ENCODE data around the gene TBX4.

- TF ChIP-seq CEBPB (IDR thresholded peaks at IDR 0.05): no peak
- TF ChIP-seq EP300 (IDR thresholded peaks at IDR 0.05): no peak
- no peak for TF ChIP-seq RFX5 (IDR thresholded peaks at IDR 0.05)
- TF ChIP-seq USF2 (IDR thresholded peaks at IDR 0.05): no peak
- no peak for TF ChIP-seq MAX (IDR thresholded peaks at IDR 0.05)
- no peak for TF ChIP-seq POLR2A (IDR thresholded peaks at IDR 0.05; ENCODE audit: low read length)
- no peak for TF ChIP-seq CTCF (IDR thresholded peaks at IDR 0.05)
- no peak for TF ChIP-seq ESRRA (IDR thresholded peaks at IDR 0.05; ENCODE audit: borderline replicate concordance, low read length)
- no peak for TF ChIP-seq FOSL2 (IDR thresholded peaks at IDR 0.05)
- no peak for TF ChIP-seq FOSL2 (CRISPR knock-in tag; IDR thresholded peaks at IDR 0.05)
- no peak for TF ChIP-seq PHF8 (IDR thresholded peaks at IDR 0.05; ENCODE audit: borderline replicate concordance, low read depth)
- TF ChIP-seq RCOR1 (IDR thresholded peaks at IDR 0.05; ENCODE audit: low read depth, low read length): no peak
Observed at GRCh38 chr17:61488878-61489718, 36.9 kb downstream of the TBX4 start.

Measured in A549 (cell line).